H9 (cell line): ENCODE measurements around the gene COL4A4. TPM values are rescaled to one million over a fixed set of nuclear protein-coding genes. Genes with fewer than 3 reads are reported as not detected.

Experiments used
- DNase-seq: peaks from one replicate; pipeline ENCODE4 v3.0.0-alpha.2; 2017
- H2AFZ ChIP-seq: one replicate; pipeline ENCODE4 v1.6.1; 2013; ENCODE audit warnings: mild to moderate bottlenecking, low read length, control low read depth, moderate library complexity
- H2AK5ac ChIP-seq: 2 replicates; pipeline ENCODE4 v1.6.1; 2013; ENCODE audit warnings: low read length, control low read depth, mixed read lengths; ENCODE audit not compliant: insufficient read length
- H2BK120ac ChIP-seq: one replicate; pipeline ENCODE4 v1.6.1; 2013; ENCODE audit warnings: low read depth, mild to moderate bottlenecking, low read length, control low read depth, inconsistent platforms; ENCODE audit not compliant: poor library complexity, severe bottlenecking
- H2BK12ac ChIP-seq: 2 replicates; pipeline ENCODE4 v1.6.1; 2013; ENCODE audit warnings: low read length, control low read depth, mixed read lengths, low read depth; ENCODE audit not compliant: insufficient read length
- H2BK15ac ChIP-seq: 2 replicates; pipeline ENCODE4 v1.6.1; 2013; ENCODE audit warnings: low read depth, low read length, control low read depth
- H2BK20ac ChIP-seq: one replicate; pipeline ENCODE4 v1.6.1; 2013; ENCODE audit warnings: low read depth, mild to moderate bottlenecking, low read length, control low read depth, inconsistent platforms; ENCODE audit not compliant: poor library complexity, severe bottlenecking
- H2BK5ac ChIP-seq: 2 replicates; pipeline ENCODE4 v1.6.1; 2013; ENCODE audit warnings: low read length, control low read depth, mixed read lengths; ENCODE audit not compliant: insufficient read length
- H3K14ac ChIP-seq: 2 replicates; pipeline ENCODE4 v1.6.1; 2013; ENCODE audit warnings: low read length, control low read depth; ENCODE audit not compliant: insufficient read depth
- H3K18ac ChIP-seq: 2 replicates; pipeline ENCODE4 v1.6.1; 2013; ENCODE audit warnings: low read depth, mild to moderate bottlenecking, mixed read lengths, low read length, control low read depth; ENCODE audit not compliant: insufficient read length
- H3K23ac ChIP-seq: 2 replicates; pipeline ENCODE4 v1.6.1; 2013; ENCODE audit warnings: low read length, control low read depth, mixed read lengths, low read depth; ENCODE audit not compliant: insufficient read length
- H3K23me2 ChIP-seq: 2 replicates; pipeline ENCODE4 v1.6.1; 2013; ENCODE audit warnings: low read depth, mild to moderate bottlenecking, mixed read lengths, low read length, control low read depth; ENCODE audit not compliant: insufficient read length, poor library complexity, severe bottlenecking
- H3K27ac ChIP-seq: 2 replicates; pipeline ENCODE4 v1.5.1; 2013; ENCODE audit warnings: low read length, control low read depth, mixed read lengths, low read depth; ENCODE audit not compliant: insufficient read length
- H3K27me3 ChIP-seq: 2 replicates; pipeline ENCODE4 v1.6.1; 2013; ENCODE audit warnings: low read length, control low read depth, inconsistent platforms; ENCODE audit not compliant: insufficient read depth
- H3K4ac ChIP-seq: 2 replicates; pipeline ENCODE4 v1.6.1; 2013; ENCODE audit warnings: low read depth, mild to moderate bottlenecking, control low read depth, inconsistent platforms, low read length, moderate library complexity
- H3K4me1 ChIP-seq: 2 replicates; pipeline ENCODE4 v1.6.1; 2013; ENCODE audit warnings: low read length, control low read depth, inconsistent platforms; ENCODE audit not compliant: insufficient read depth
- H3K4me2 ChIP-seq: 2 replicates; pipeline ENCODE4 v1.6.1; 2013; ENCODE audit warnings: low read length, control low read depth, mixed read lengths; ENCODE audit not compliant: insufficient read length, insufficient read depth
- H3K56ac ChIP-seq: 2 replicates; pipeline ENCODE4 v1.6.1; 2013; ENCODE audit warnings: low read depth, mild to moderate bottlenecking, mixed read lengths, low read length, control low read depth; ENCODE audit not compliant: insufficient read length
- H3K79me1 ChIP-seq: 2 replicates; pipeline ENCODE4 v1.6.1; 2013; ENCODE audit warnings: low read depth, mild to moderate bottlenecking, moderate library complexity, low read length, control low read depth, inconsistent platforms; ENCODE audit not compliant: insufficient read depth, poor library complexity, severe bottlenecking
- H3K79me2 ChIP-seq: 2 replicates; pipeline ENCODE4 v1.6.1; 2013; ENCODE audit warnings: low read length, control low read depth, inconsistent platforms; ENCODE audit not compliant: insufficient read depth
- H3K9ac ChIP-seq: 2 replicates; pipeline ENCODE4 v1.6.1; 2013; ENCODE audit warnings: low read length, control low read depth, mixed read lengths; ENCODE audit not compliant: insufficient read length; ENCODE audit errors: extremely low read depth
- H3K9me3 ChIP-seq: one replicate; pipeline ENCODE4 v1.6.1; 2013; ENCODE audit warnings: low read depth, low read length, inconsistent platforms; ENCODE audit not compliant: control insufficient read depth
- H3T11ph ChIP-seq: one replicate; pipeline ENCODE4 v1.6.1; 2013; ENCODE audit warnings: mild to moderate bottlenecking, low read length, control low read depth, inconsistent platforms
- H4K20me1 ChIP-seq: one replicate; pipeline ENCODE4 v1.6.1; 2013; ENCODE audit not compliant: control insufficient read depth, insufficient read length, insufficient read depth
- H4K5ac ChIP-seq: 2 replicates; pipeline ENCODE4 v1.6.1; 2013; ENCODE audit warnings: low read depth, mild to moderate bottlenecking, mixed read lengths, low read length, control low read depth; ENCODE audit not compliant: insufficient read length
- H4K8ac ChIP-seq: replicated peaks from 2 replicates; pipeline ENCODE4 v1.6.1; 2013; ENCODE audit warnings: low read length, control low read depth, mixed read lengths, low read depth; ENCODE audit not compliant: insufficient read length
- H4K91ac ChIP-seq: 2 replicates; pipeline ENCODE4 v1.6.1; 2013; ENCODE audit warnings: low read depth, mild to moderate bottlenecking, moderate library complexity, mixed read lengths, low read length, control low read depth; ENCODE audit not compliant: insufficient read length
- H3K27ac Mint-ChIP-seq, 3 experiments: 2 replicates in 2 of 3; 3 replicates in 1 of 3; pipeline ENCODE4 v1.8.0; 2020 to 2021; ENCODE audit warnings: mixed read lengths in 3 of 3, mild to moderate bottlenecking in 1 of 3, moderate library complexity in 1 of 3
- H3K27me3 Mint-ChIP-seq: 2 replicates; pipeline ENCODE4 v1.8.0; 2021; ENCODE audit warnings: low read depth, mild to moderate bottlenecking, moderate library complexity, mixed read lengths
- H3K36me3 Mint-ChIP-seq, 3 experiments: 2 replicates in 2 of 3; 3 replicates in 1 of 3; pipeline ENCODE4 v1.8.0; 2020 to 2021; ENCODE audit warnings: low read depth in 3 of 3, mixed read lengths in 3 of 3; ENCODE audit not compliant: insufficient read depth in 1 of 3
- H3K4me1 Mint-ChIP-seq, 2 experiments: 2 replicates each; pipeline ENCODE4 v1.8.0; 2020; ENCODE audit warnings: mixed read lengths in 2 of 2
- H3K4me3 Mint-ChIP-seq, 2 experiments: 2 replicates in 1 of 2; 3 replicates in 1 of 2; pipeline ENCODE4 v1.8.0; 2020 to 2021; ENCODE audit warnings: mild to moderate bottlenecking in 2 of 2, mixed read lengths in 2 of 2, moderate library complexity in 1 of 2
- H3K9me3 Mint-ChIP-seq, 2 experiments: 2 replicates in 1 of 2; 3 replicates in 1 of 2; pipeline ENCODE4 v1.8.0; 2020; ENCODE audit warnings: mild to moderate bottlenecking in 2 of 2, mixed read lengths in 2 of 2, moderate library complexity in 1 of 2
- CTCF ChIP-seq: fragments of 200-600 bp; sonication (generic); conservative IDR thresholded peaks from 3 replicates; pipeline ENCODE4 v1.8.0; 2021; ENCODE audit warnings: antibody characterized with exemption, mild to moderate bottlenecking
- WGBS: extraction: QIAGEN DNeasy Blood & Tissue Kit; methylation state at CpG from one replicate; pipeline ENCODE4 v1.1.7; 2013; ENCODE audit warnings: missing lambda C conversion rate, low lambda C conversion rate, mixed read lengths; ENCODE audit not compliant: insufficient read length; ENCODE audit errors: extremely low coverage; 5-methylcytosine and 5-hydroxymethylcytosine counted together
- total RNA-seq: library from RNA; stranded (reverse); gene quantifications from 2 replicates; pipeline ENCODE4 v1.2.1, GENCODE V29; 2021

COL4A4 gene
- total RNA-seq, 1 experiment from 2014 or later, result 0.92 TPM

GRCh38 chr2:226979004-226979403, 185.0 kb downstream of the COL4A4 start:
- Histone ChIP-seq H3K18ac (no peak overlapping the region), H4K91ac (no peak overlapping the region), H4K5ac (no peak overlapping the region), H3K9ac (no peak overlapping the region), H3K4me2 (no peak overlapping the region), H4K8ac (no peak overlapping the region), H2BK120ac (no peak overlapping the region), H3K23ac (no peak overlapping the region), H3T11ph (no peak overlapping the region), H2BK15ac (no peak overlapping the region), H3K27me3 (no peaks in the 10 kb centered on the region), H2BK12ac (no peak overlapping the region), H3K14ac (no peak overlapping the region), H2BK20ac (no peak overlapping the region), H3K27ac (no peak overlapping the region), H2BK5ac (no peak overlapping the region), H4K20me1 (no peaks in the 10 kb centered on the region), H3K79me2 (no peaks in the 10 kb centered on the region), H3K4ac (no peak overlapping the region), H3K9me3 (no peaks in the 10 kb centered on the region), H3K56ac (no peak overlapping the region), H2AK5ac (no peak overlapping the region), H3K79me1 (no peaks in the 10 kb centered on the region), H2AFZ (no peak overlapping the region), H3K4me1 (no peaks in the 10 kb centered on the region), H3K23me2 (no peaks in the 10 kb centered on the region)
- no peak overlapping the region for H3K4me3 Mint-ChIP-seq
- WGBS, result no CpG with 5 or more reads among the region's 4 CpGs
- no peaks in the 10 kb centered on the region for H3K9me3 Mint-ChIP-seq
- peak overlapping the region in 1 of 3 experiments; percentile 6; a peak in 3 of 7 replicates for H3K27ac Mint-ChIP-seq
- DNase-seq, result no peak
- no peaks in the 10 kb centered on the region for H3K36me3 Mint-ChIP-seq
- peak; percentile 29; the same call in 1 of the 3 replicates for TF ChIP-seq CTCF
- peaks cover 24% of the 10 kb centered on the region in 2 experiments for H3K4me1 Mint-ChIP-seq
- no peaks in the 10 kb centered on the region for H3K27me3 Mint-ChIP-seq
